ENCODE measurements around the gene CCER1.

GRCh38 chr12:90902596-90902995 lies 52.4 kb downstream of the CCER1 start:
- no peak for TF ChIP-seq CTCF (IDR thresholded peaks at IDR 0.05; ENCODE audit: insufficient read depth, low read depth, low read length)
- TF ChIP-seq EZH2 (IDR thresholded peaks at IDR 0.05; ENCODE audit: insufficient read depth, low read length) = no peak

Measured in astrocyte (in vitro differentiated cells and primary cell).